Spleen (tissue), 11 donors: ENCODE measurements around the gene PLD5. TPM values are rescaled to one million over a fixed set of nuclear protein-coding genes. Genes with fewer than 3 reads are reported as not detected.

ENCODE experiments used
- DNase-seq: peaks from one replicate; pipeline ENCODE4 v3.0.0-alpha.2; 2020
- H3K27ac ChIP-seq, 8 donors: fragments of 200-600 bp; sonication (generic) in 7 of 8; 1 replicate in 4 of 8; 2 replicates in 4 of 8; pipeline versions ENCODE4 v1.5.0 to v1.8.0; 2016 to 2021; ENCODE audit warnings: inconsistent platforms in 4 of 8, mild to moderate bottlenecking in 4 of 8, moderate library complexity in 1 of 8
- H3K27me3 ChIP-seq, 7 donors: fragments of 200-600 bp; sonication (generic) in 6 of 7; replicated peaks in 1 of 7; 1 replicate in 4 of 7; 2 replicates in 3 of 7; pipeline versions ENCODE4 v1.5.0 to v1.8.0; 2016 to 2021; ENCODE audit warnings: inconsistent platforms in 3 of 7, mild to moderate bottlenecking in 1 of 7
- H3K36me3 ChIP-seq, 6 donors: fragments of 200-600 bp; sonication (generic) in 5 of 6; 1 replicate in 4 of 6; 2 replicates in 2 of 6; pipeline versions ENCODE4 v1.5.0 to v1.8.0; 2016 to 2021; ENCODE audit warnings: inconsistent platforms in 2 of 6
- H3K4me1 ChIP-seq, 6 donors: fragments of 200-600 bp; sonication (generic) in 5 of 6; 1 replicate in 3 of 6; 2 replicates in 3 of 6; pipeline versions ENCODE4 v1.5.0 to v1.8.0; 2016 to 2021; ENCODE audit warnings: inconsistent platforms in 3 of 6
- H3K4me3 ChIP-seq, 8 donors: fragments of 200-600 bp; sonication (generic) in 7 of 8; 1 replicate in 4 of 8; 2 replicates in 4 of 8; pipeline versions ENCODE4 v1.5.0 to v1.8.0; 2016 to 2021; ENCODE audit warnings: inconsistent platforms in 4 of 8, mild to moderate bottlenecking in 4 of 8, moderate library complexity in 2 of 8
- H3K9me3 ChIP-seq, 8 donors: fragments of 200-600 bp; sonication (generic) in 7 of 8; 1 replicate in 4 of 8; 2 replicates in 4 of 8; pipeline versions ENCODE4 v1.5.0 to v1.8.0; 2016 to 2021; ENCODE audit warnings: inconsistent platforms in 4 of 8
- POLR2A ChIP-seq, 3 donors: fragments of 450-650 bp; IDR thresholded peaks; one replicate each; pipeline ENCODE4 v1.5.1; 2017; ENCODE audit warnings: antibody characterized with exemption in 3 of 3, mild to moderate bottlenecking in 1 of 3
- POLR2AphosphoS5 ChIP-seq, 3 donors: sonication (generic); formaldehyde crosslinking; IDR thresholded peaks; one replicate each; pipeline ENCODE4 v1.5.1; 2017; ENCODE audit warnings: antibody characterized with exemption in 3 of 3
- WGBS, 5 donors: extraction: QIAGEN DNeasy Blood & Tissue Kit in 3 of 5; methylation state at CpG; one replicate each; pipeline versions ENCODE4 v1.1.5 to v1.1.7; 2013 to 2018; 5-methylcytosine and 5-hydroxymethylcytosine counted together
- intact Hi-C: fragments of 100-400 bp; cut with DNase I; formaldehyde crosslinking; loops from one replicate; pipeline ENCODE4 v1.15.0; 2023; ENCODE audit warnings: low total_unique reads
- polyA plus RNA-seq, 3 donors: library from polyadenylated mRNA; stranded (reverse); fragments of 200-250 nt; gene quantifications; one replicate each; pipeline ENCODE4 v1.2.1, GENCODE V29; 2013
- total RNA-seq, 7 donors: library from RNA; depleted of rRNA in 3 of 7; stranded (reverse); fragments of >200 nt in 3 of 7; fragmentation: NEBNext Ultra II Directional in 4 of 7; extraction: Animal tissue kit (Norgen Biotek cat#: 25700) in 4 of 7; gene quantifications; one replicate each; pipeline versions ENCODE4 v1.1.0 to v1.2.1, GENCODE V29; 2016 to 2021
- TF ChIP-seq, protein P1 (sequence below), 11 experiments: fragments of 200-600 bp in 7 of 11; fragments of 450-650 bp in 4 of 11; sonication (generic) in 4 of 11; IDR thresholded peaks in 8 of 11; conservative IDR thresholded peaks in 3 of 11; 1 replicate in 7 of 11; 2 replicates in 4 of 11; pipeline versions ENCODE4 v1.4.0 to v1.8.0; 2016 to 2021; ENCODE audit warnings: antibody characterized with exemption in 11 of 11, inconsistent platforms in 4 of 11, mild to moderate bottlenecking in 1 of 11
- donor health status: healthy with polysubstance abuse.
- donor health status: DM: no; HTN: no; CAD: no; lungs with moderate emphysema.
- donor health status: DM: no; HTN: no; CAD: no.
- donor health status: Bipolar disorder and iron deficiency.
- donor health status: healthy.
- donor health status: DM: no; HTN: no; CAD: no.
- donor health status: DM: yes; HTN: yes; CAD: no.

PLD5 gene
- total and polyA plus RNA-seq, 10 donors = 0.17 to 1.0 (median 0.44) TPM; not detected in 1

- intact Hi-C loops = no loop called here
- Histone ChIP-seq H3K9me3 (peaks cover 0 to 4% (median 0%) of the 10 kb centered on the region in 8 donors), H3K27me3 (peaks cover 0 to 3% (median 0%) of the 10 kb centered on the region in 7 donors), H3K4me3 (no peak overlapping the region), H3K27ac (no peak overlapping the region), H3K4me1 (no peaks in the 10 kb centered on the region), H3K36me3 (no peaks in the 10 kb centered on the region)
- no peak for DNase-seq
- 71 to 83% (median 76%) methylated on average over 2 of the region's 2 CpGs for WGBS, 5 donors
- TF ChIP-seq, protein P1, sequence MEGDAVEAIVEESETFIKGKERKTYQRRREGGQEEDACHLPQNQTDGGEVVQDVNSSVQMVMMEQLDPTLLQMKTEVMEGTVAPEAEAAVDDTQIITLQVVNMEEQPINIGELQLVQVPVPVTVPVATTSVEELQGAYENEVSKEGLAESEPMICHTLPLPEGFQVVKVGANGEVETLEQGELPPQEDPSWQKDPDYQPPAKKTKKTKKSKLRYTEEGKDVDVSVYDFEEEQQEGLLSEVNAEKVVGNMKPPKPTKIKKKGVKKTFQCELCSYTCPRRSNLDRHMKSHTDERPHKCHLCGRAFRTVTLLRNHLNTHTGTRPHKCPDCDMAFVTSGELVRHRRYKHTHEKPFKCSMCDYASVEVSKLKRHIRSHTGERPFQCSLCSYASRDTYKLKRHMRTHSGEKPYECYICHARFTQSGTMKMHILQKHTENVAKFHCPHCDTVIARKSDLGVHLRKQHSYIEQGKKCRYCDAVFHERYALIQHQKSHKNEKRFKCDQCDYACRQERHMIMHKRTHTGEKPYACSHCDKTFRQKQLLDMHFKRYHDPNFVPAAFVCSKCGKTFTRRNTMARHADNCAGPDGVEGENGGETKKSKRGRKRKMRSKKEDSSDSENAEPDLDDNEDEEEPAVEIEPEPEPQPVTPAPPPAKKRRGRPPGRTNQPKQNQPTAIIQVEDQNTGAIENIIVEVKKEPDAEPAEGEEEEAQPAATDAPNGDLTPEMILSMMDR (IDR thresholded peaks at IDR 0.05 in 8 of 11, conservative IDR thresholded peaks at IDR 0.05 in 3 of 11) = no peak
- TF ChIP-seq POLR2AphosphoS5 (IDR thresholded peaks at IDR 0.05) (no peak), POLR2A (IDR thresholded peaks at IDR 0.05) (no peak)
Observed at GRCh38 chr1:242435200-242435599, 89.3 kb downstream of the PLD5 start.

DNA sequence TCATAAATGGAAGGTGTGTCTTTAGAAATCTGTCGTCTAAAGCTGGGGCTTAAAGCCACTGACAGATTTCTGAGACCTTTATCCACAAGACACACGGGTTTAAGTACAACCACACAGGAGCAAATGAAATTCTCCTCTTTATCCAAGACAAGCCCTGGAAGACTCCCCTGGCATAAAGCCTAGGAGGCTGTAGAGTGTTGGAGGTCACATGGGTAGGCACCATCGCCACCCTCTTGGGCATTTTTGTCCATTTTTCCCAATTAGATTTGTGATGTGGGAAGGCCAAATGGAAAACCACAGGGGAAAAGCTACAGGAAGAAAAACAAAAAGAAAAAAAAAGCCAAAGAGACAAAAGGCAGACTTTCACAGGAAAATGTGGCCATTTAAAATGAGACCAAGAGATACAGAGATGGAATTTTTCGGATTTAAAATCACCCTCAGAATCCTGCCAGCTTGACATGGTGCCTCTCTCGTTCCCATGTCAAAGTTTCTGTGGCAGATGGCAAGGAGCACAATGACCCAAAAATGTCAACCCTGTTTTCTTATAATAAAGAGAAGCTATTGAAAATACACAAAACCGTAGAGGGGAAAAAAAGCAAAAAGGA lies 91.9 kb downstream of the PLD5 start:
- intact Hi-C loops = no loop called here
- peaks cover 0 to 9% (median 0%) of the 10 kb centered on the region in 8 donors for H3K9me3 ChIP-seq

GRCh38 chr1:242431786-242432185 lies 92.7 kb downstream of the PLD5 start:
- Histone ChIP-seq H3K9me3 (peaks cover 0 to 9% (median 0%) of the 10 kb centered on the region in 8 donors), H3K4me1 (no peaks in the 10 kb centered on the region), H3K27ac (no peak overlapping the region), H3K27me3 (peaks cover 0 to 3% (median 0%) of the 10 kb centered on the region in 7 donors), H3K36me3 (no peaks in the 10 kb centered on the region), H3K4me3 (no peak overlapping the region)
- intact Hi-C loops = no loop called here
- DNase-seq = no peak
- TF ChIP-seq, protein P1 (IDR thresholded peaks at IDR 0.05 in 8 of 11, conservative IDR thresholded peaks at IDR 0.05 in 3 of 11) = no peak
- no peak for TF ChIP-seq POLR2A (IDR thresholded peaks at IDR 0.05)
- TF ChIP-seq POLR2AphosphoS5 (IDR thresholded peaks at IDR 0.05) = no peak
- 80 to 90% (median 86%) methylated on average over 3 of the region's 3 CpGs for WGBS, 5 donors

More for the DNA sequence above, 91.9 kb downstream of the PLD5 start:
- WGBS, 5 donors = 60 to 72% (median 68%) methylated on average over 6 of the region's 6 CpGs
- no peak for DNase-seq
- Histone ChIP-seq H3K4me1 (no peaks in the 10 kb centered on the region), H3K27me3 (peaks cover 0 to 3% (median 0%) of the 10 kb centered on the region in 7 donors), H3K4me3 (no peak overlapping the region), H3K36me3 (no peaks in the 10 kb centered on the region), H3K27ac (no peak overlapping the region)
- TF ChIP-seq POLR2AphosphoS5 (IDR thresholded peaks at IDR 0.05) (no peak), POLR2A (IDR thresholded peaks at IDR 0.05) (no peak)
- TF ChIP-seq, protein P1 (IDR thresholded peaks at IDR 0.05 in 8 of 11, conservative IDR thresholded peaks at IDR 0.05 in 3 of 11) = no peak

GRCh38 chr1:242430956-242431355 lies 93.5 kb downstream of the PLD5 start:
- TF ChIP-seq POLR2A (IDR thresholded peaks at IDR 0.05) (no peak), POLR2AphosphoS5 (IDR thresholded peaks at IDR 0.05) (no peak)
- TF ChIP-seq, protein P1 (IDR thresholded peaks at IDR 0.05 in 8 of 11, conservative IDR thresholded peaks at IDR 0.05 in 3 of 11) = no peak
- WGBS, 5 donors = 54 to 88% (median 59%) methylated on average over 4 of the region's 4 CpGs

More at GRCh38 chr1:242430956-242431355, 93.5 kb downstream of the PLD5 start:
- DNase-seq = no peak
- H3K9me3 ChIP-seq = peaks cover 0 to 9% (median 0%) of the 10 kb centered on the region in 8 donors
- H3K36me3 ChIP-seq = no peaks in the 10 kb centered on the region
- no peak overlapping the region for H3K4me3 ChIP-seq
- no peak overlapping the region for H3K27ac ChIP-seq
- H3K4me1 ChIP-seq = no peaks in the 10 kb centered on the region
- H3K27me3 ChIP-seq = peaks cover 0 to 3% (median 0%) of the 10 kb centered on the region in 7 donors
- intact Hi-C loops = no loop called here
